HG03432 (cell line): ENCODE results near the gene CAMTA1.

Experiments
- ATAC-seq: cut with Tn5 transposase; IDR thresholded peaks from one replicate; pipeline ENCODE4 v1.9.1; 2021; ENCODE audit warnings: mild to moderate bottlenecking, moderate library complexity; ENCODE audit not compliant: unreplicated experiment

Gene CAMTA1

GRCh38 chr1:7632176-7632575, 846.9 kb downstream of the CAMTA1 start:
- ATAC-seq = no peak

- ATAC-seq = no peak
Observed at GRCh38 chr1:7632681-7633080, 847.4 kb downstream of the CAMTA1 start.

GRCh38 chr1:7633506-7634245, 848.4 kb downstream of the CAMTA1 start:
- ATAC-seq = no peak

GRCh38 chr1:7634546-7635240, 849.4 kb downstream of the CAMTA1 start:
- no peak for ATAC-seq

GRCh38 chr1:7636795-7637526, 851.7 kb downstream of the CAMTA1 start:
- ATAC-seq = no peak

GRCh38 chr1:7638078-7638477, 852.8 kb downstream of the CAMTA1 start:
- no peak for ATAC-seq

GRCh38 chr1:7639435-7640131, 854.3 kb downstream of the CAMTA1 start:
- no peak for ATAC-seq

- ATAC-seq = no peak
Observed at GRCh38 chr1:7640350-7640749, 855.1 kb downstream of the CAMTA1 start.

GRCh38 chr1:7640920-7641585, 855.8 kb downstream of the CAMTA1 start:
- no peak for ATAC-seq

GRCh38 chr1:7641587-7642417, 856.5 kb downstream of the CAMTA1 start:
- no peak for ATAC-seq

- ATAC-seq = no peak
Observed at GRCh38 chr1:7642418-7642704, 857.1 kb downstream of the CAMTA1 start.

GRCh38 chr1:7642781-7643529, 857.7 kb downstream of the CAMTA1 start:
- ATAC-seq = no peak

GRCh38 chr1:7643530-7643929, 858.3 kb downstream of the CAMTA1 start:
- ATAC-seq = no peak

- ATAC-seq = no peak
Observed at GRCh38 chr1:7644086-7644485, 858.8 kb downstream of the CAMTA1 start.

- no peak for ATAC-seq
Observed at GRCh38 chr1:7644961-7645750, 859.9 kb downstream of the CAMTA1 start.

GRCh38 chr1:7645751-7646048, 860.4 kb downstream of the CAMTA1 start:
- ATAC-seq = no peak

GRCh38 chr1:7646164-7646563, 860.9 kb downstream of the CAMTA1 start:
- ATAC-seq = no peak

GRCh38 chr1:7646981-7647901, 862.0 kb downstream of the CAMTA1 start:
- no peak for ATAC-seq
